Thyroid gland (tissue), 4 donors: Measurements from ENCODE around the gene FNDC3B. TPM values are rescaled to one million over a fixed set of nuclear protein-coding genes. Genes with fewer than 3 reads are reported as not detected.

Experiments used
- DNase-seq, 2 donors: peaks; one replicate each; pipeline ENCODE4 v3.0.0-alpha.2; 2019
- H3K27ac ChIP-seq, 3 donors: fragments of 200-600 bp; sonication (generic); 1 replicate in 2 of 3; 2 replicates in 1 of 3; pipeline ENCODE4 v1.5.1; 2016 to 2019; ENCODE audit warnings: mild to moderate bottlenecking in 1 of 3, moderate library complexity in 1 of 3
- H3K27me3 ChIP-seq: fragments of 200-600 bp; sonication (generic); one replicate; pipeline ENCODE4 v1.5.1; 2019
- H3K36me3 ChIP-seq, 2 donors: fragments of 200-600 bp; sonication (generic); one replicate each; pipeline ENCODE4 v1.5.1; 2016 to 2019
- H3K4me1 ChIP-seq, 2 donors: fragments of 200-600 bp; sonication (generic); one replicate each; pipeline ENCODE4 v1.5.1; 2017 to 2019
- H3K4me3 ChIP-seq, 3 donors: fragments of 200-600 bp; sonication (generic); replicated peaks in 1 of 3; 1 replicate in 2 of 3; 2 replicates in 1 of 3; pipeline ENCODE4 v1.5.1; 2016; ENCODE audit warnings: mild to moderate bottlenecking in 1 of 3
- H3K9me3 ChIP-seq: fragments of 200-600 bp; sonication (generic); one replicate; pipeline ENCODE4 v1.5.1; 2017
- POLR2A ChIP-seq, 2 donors: fragments of 450-650 bp; IDR thresholded peaks; one replicate each; pipeline ENCODE4 v1.6.1; 2017; ENCODE audit warnings: antibody characterized with exemption in 2 of 2, mild to moderate bottlenecking in 2 of 2, moderate library complexity in 1 of 2
- WGBS, 2 donors: methylation state at CpG; one replicate each; pipeline ENCODE4 v1.1.5; 2017; 5-methylcytosine and 5-hydroxymethylcytosine counted together
- intact Hi-C: fragments of 100-400 bp; cut with DNase I; formaldehyde crosslinking; loops from one replicate; pipeline ENCODE4 v1.15.1; 2023
- total RNA-seq, 4 donors: library from RNA; depleted of rRNA; stranded (reverse); fragments of >200 nt; gene quantifications; one replicate each; pipeline ENCODE4 v1.2.3, GENCODE V29; 2016
- TF ChIP-seq, protein P1 (sequence below), 6 experiments: fragments of 200-600 bp in 3 of 6; fragments of 450-650 bp in 3 of 6; sonication (generic) in 3 of 6; IDR thresholded peaks; one replicate each; pipeline ENCODE4 v1.5.1; 2016 to 2019; ENCODE audit warnings: antibody characterized with exemption in 6 of 6, mild to moderate bottlenecking in 2 of 6, inconsistent platforms in 1 of 6, moderate library complexity in 1 of 6

FNDC3B gene
- total RNA-seq, 4 donors from 2014 or later, result 118 to 172 (median 146) TPM

DNA sequence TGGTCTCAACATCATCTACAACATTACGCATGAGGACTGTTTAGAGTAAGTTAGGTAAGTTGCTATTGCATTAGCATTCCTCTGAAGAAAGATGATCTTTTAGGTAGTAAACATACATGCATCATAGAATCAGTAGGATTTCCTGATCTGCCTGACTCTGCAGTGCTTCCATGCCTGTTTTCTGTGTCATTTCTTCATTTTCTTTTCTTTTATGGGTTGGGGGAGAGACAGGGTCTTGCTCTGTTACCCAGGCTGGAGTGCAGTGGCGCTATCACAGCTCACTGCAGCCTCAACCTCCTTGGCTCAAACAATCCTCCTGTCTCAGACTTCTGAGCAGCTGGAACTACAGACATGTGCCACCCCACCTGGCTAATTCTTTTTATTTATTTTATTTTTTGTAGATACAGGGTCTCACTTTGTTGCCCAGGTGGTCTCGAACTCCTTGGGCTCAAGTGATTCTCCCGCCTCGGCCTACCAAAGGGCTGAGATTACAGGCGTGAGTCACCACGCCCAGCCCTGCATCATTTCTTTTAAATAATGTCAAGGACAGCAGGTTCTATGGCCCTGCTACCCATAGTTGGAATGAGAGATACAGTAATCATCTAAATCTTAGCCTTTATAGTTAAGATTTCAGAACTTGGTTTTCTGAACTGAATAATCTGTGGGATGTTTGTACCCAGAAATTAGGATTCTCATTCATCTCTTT is 224.6 kb downstream of the FNDC3B start:
- Histone ChIP-seq H3K27ac (no peak overlapping the region), H3K9me3 (no peaks in the 10 kb centered on the region), H3K36me3 (no peaks in the 10 kb centered on the region), H3K27me3 (no peaks in the 10 kb centered on the region), H3K4me3 (no peak overlapping the region), H3K4me1 (peaks cover 4 to 13% of the 10 kb centered on the region in 2 donors)
- 96 to 98% methylated on average over 7 of the region's 7 CpGs for WGBS, 2 donors
- no peak for DNase-seq
- TF ChIP-seq, protein P1, sequence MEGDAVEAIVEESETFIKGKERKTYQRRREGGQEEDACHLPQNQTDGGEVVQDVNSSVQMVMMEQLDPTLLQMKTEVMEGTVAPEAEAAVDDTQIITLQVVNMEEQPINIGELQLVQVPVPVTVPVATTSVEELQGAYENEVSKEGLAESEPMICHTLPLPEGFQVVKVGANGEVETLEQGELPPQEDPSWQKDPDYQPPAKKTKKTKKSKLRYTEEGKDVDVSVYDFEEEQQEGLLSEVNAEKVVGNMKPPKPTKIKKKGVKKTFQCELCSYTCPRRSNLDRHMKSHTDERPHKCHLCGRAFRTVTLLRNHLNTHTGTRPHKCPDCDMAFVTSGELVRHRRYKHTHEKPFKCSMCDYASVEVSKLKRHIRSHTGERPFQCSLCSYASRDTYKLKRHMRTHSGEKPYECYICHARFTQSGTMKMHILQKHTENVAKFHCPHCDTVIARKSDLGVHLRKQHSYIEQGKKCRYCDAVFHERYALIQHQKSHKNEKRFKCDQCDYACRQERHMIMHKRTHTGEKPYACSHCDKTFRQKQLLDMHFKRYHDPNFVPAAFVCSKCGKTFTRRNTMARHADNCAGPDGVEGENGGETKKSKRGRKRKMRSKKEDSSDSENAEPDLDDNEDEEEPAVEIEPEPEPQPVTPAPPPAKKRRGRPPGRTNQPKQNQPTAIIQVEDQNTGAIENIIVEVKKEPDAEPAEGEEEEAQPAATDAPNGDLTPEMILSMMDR (IDR thresholded peaks at IDR 0.05), result no peak
- TF ChIP-seq POLR2A (IDR thresholded peaks at IDR 0.05), result no peak
- intact Hi-C loops, result no loop called here

DNA sequence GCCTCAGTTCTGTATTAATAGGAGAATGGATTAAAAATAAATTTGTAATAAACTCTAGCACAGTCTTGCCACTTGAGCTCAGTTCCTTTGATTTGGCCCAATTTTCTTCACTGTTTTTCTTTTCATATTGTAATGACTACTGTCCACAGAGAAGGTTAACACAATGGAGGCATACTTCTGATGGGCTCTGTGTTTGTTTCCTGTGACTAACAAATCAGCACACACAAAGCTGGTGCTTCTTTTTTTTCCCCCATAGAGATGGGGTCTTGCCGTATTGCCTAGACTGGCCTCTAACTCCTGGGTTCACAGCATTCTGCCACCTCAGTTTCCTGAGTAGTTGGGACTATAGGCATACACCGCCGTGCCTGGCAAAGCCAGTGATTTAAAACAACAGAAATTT is 226.7 kb downstream of the FNDC3B start:
- Histone ChIP-seq H3K27me3 (no peaks in the 10 kb centered on the region), H3K36me3 (no peaks in the 10 kb centered on the region), H3K9me3 (no peaks in the 10 kb centered on the region), H3K4me1 (peaks cover 0 to under 1% of the 10 kb centered on the region in 2 donors), H3K4me3 (no peak overlapping the region), H3K27ac (no peak overlapping the region)
- no peak for TF ChIP-seq POLR2A (IDR thresholded peaks at IDR 0.05)
- TF ChIP-seq, protein P1 (IDR thresholded peaks at IDR 0.05), result no peak
- DNase-seq, result no peak
- 94 to 100% methylated on average over 3 of the region's 3 CpGs for WGBS, 2 donors
- intact Hi-C loops, result no loop called here

GRCh38 chr3:172268425-172268824 is 229.0 kb downstream of the FNDC3B start:
- intact Hi-C loops, result no loop called here
- Histone ChIP-seq H3K27me3 (no peaks in the 10 kb centered on the region), H3K4me1 (peaks cover 0 to 7% of the 10 kb centered on the region in 2 donors), H3K27ac (no peak overlapping the region), H3K9me3 (no peaks in the 10 kb centered on the region), H3K36me3 (no peaks in the 10 kb centered on the region), H3K4me3 (no peak overlapping the region)
- TF ChIP-seq, protein P1 (IDR thresholded peaks at IDR 0.05), result no peak
- TF ChIP-seq POLR2A (IDR thresholded peaks at IDR 0.05), result no peak
- WGBS, 2 donors, result 86 to 91% methylated on average over 3 of the region's 3 CpGs
- no peak for DNase-seq

GRCh38 chr3:172268868-172269267 is 229.5 kb downstream of the FNDC3B start:
- intact Hi-C loops, result no loop called here
- DNase-seq, result no peak
- H3K9me3 ChIP-seq, result no peaks in the 10 kb centered on the region
- H3K4me3 ChIP-seq, result no peak overlapping the region
- TF ChIP-seq, protein P1 (IDR thresholded peaks at IDR 0.05), result no peak
- no peak for TF ChIP-seq POLR2A (IDR thresholded peaks at IDR 0.05)
- H3K4me1 ChIP-seq, result peaks cover 3 to 8% of the 10 kb centered on the region in 2 donors
- no peaks in the 10 kb centered on the region for H3K36me3 ChIP-seq
- H3K27me3 ChIP-seq, result no peaks in the 10 kb centered on the region
- 86 to 91% methylated on average over 2 of the region's 2 CpGs for WGBS, 2 donors
- no peak overlapping the region for H3K27ac ChIP-seq

- H3K4me1 ChIP-seq, result peaks cover 8 to 17% of the 10 kb centered on the region in 2 donors
- H3K4me3 ChIP-seq, result no peak overlapping the region
- H3K27ac ChIP-seq, result no peak overlapping the region
- no peaks in the 10 kb centered on the region for H3K36me3 ChIP-seq
- no peaks in the 10 kb centered on the region for H3K27me3 ChIP-seq
- WGBS, 2 donors, result 92 to 96% methylated on average over 4 of the region's 4 CpGs
- H3K9me3 ChIP-seq, result no peaks in the 10 kb centered on the region
- no peak for TF ChIP-seq POLR2A (IDR thresholded peaks at IDR 0.05)
- TF ChIP-seq, protein P1 (IDR thresholded peaks at IDR 0.05), result no peak
- no peak for DNase-seq
- intact Hi-C loops, result no loop called here
Observed at GRCh38 chr3:172270557-172271166, 231.3 kb downstream of the FNDC3B start.
